Cardiac fibroblast (primary cell): ENCODE results near the gene OGFOD3.
"Not testable (repeated sequence)": the region's sequence is repeated elsewhere in the genome, so short reads cannot be mapped to it uniquely, and the experiment has no call there.

Experiments used
- DNase-seq, 2 donors: peaks; one replicate each; pipeline versions ENCODE4 v3.0.0 to v3.0.0-alpha.2; 2010; ENCODE audit warnings: low read depth in 2 of 2
- H3K4me3 ChIP-seq, 2 donors: replicated peaks in 1 of 2; 1 replicate in 1 of 2; 2 replicates in 1 of 2; pipeline ENCODE4 v1.5.1; 2011; ENCODE audit warnings: low read depth in 2 of 2, low read length in 2 of 2, mild to moderate bottlenecking in 2 of 2, moderate library complexity in 1 of 2
- CTCF ChIP-seq: IDR thresholded peaks from one replicate; pipeline ENCODE4 v1.5.1; 2011; ENCODE audit warnings: low read depth, mild to moderate bottlenecking, low read length, inconsistent platforms

OGFOD3 gene

GRCh38 chr17:82370471-82371332 lies 47.7 kb downstream of the OGFOD3 start:
- peak overlapping the region; percentile 2 to 31 for H3K4me3 ChIP-seq
- TF ChIP-seq CTCF: no peak
- DNase-seq: no peak

GRCh38 chr17:82369211-82369610 lies 49.2 kb downstream of the OGFOD3 start:
- DNase-seq: no peak
- TF ChIP-seq CTCF: no peak

GRCh38 chr17:82367724-82368524 lies 50.5 kb downstream of the OGFOD3 start:
- no peak for TF ChIP-seq CTCF
- H3K4me3 ChIP-seq: no peak overlapping the region
- no peak for DNase-seq

More at GRCh38 chr17:82369211-82369610, 49.2 kb downstream of the OGFOD3 start:
- no peak overlapping the region for H3K4me3 ChIP-seq

GRCh38 chr17:82366749-82367148 lies 51.6 kb downstream of the OGFOD3 start:
- no peak for TF ChIP-seq CTCF
- no peak for DNase-seq
- H3K4me3 ChIP-seq: no peak overlapping the region

- no peak for DNase-seq
- H3K4me3 ChIP-seq: no peak overlapping the region
- no peak for TF ChIP-seq CTCF
These were observed 52.6 kb downstream of the OGFOD3 start for GRCh38 chr17:82365606-82366295.

GRCh38 chr17:82361885-82362633 lies 56.3 kb downstream of the OGFOD3 start:
- no peak for TF ChIP-seq CTCF
- DNase-seq: no peak
- no peak overlapping the region for H3K4me3 ChIP-seq

- H3K4me3 ChIP-seq, DNase-seq: not testable (repeated sequence)
These were observed 58.8 kb downstream of the OGFOD3 start for GRCh38 chr17:82359451-82360074.
